Immature natural killer cell (primary cell): ENCODE data around the gene CENPF. TPM values are rescaled to one million over a fixed set of nuclear protein-coding genes. Genes with fewer than 3 reads are reported as not detected.

Experiments used
- DNase-seq, 3 donors: peaks; one replicate each; pipeline ENCODE4 v3.0.0; 2022; ENCODE audit warnings: mixed read lengths in 1 of 3
- H3K27ac Mint-ChIP-seq, 6 donors: one replicate each; pipeline ENCODE4 v1.8.0; 2020; ENCODE audit warnings: mixed read lengths in 6 of 6, mild to moderate bottlenecking in 5 of 6, inconsistent platforms in 4 of 6, moderate library complexity in 3 of 6
- H3K27me3 Mint-ChIP-seq, 3 donors: one replicate each; pipeline ENCODE4 v1.8.0; 2020 to 2021; ENCODE audit warnings: low read depth in 3 of 3, mild to moderate bottlenecking in 3 of 3, mixed read lengths in 3 of 3, moderate library complexity in 3 of 3, inconsistent platforms in 1 of 3
- H3K36me3 Mint-ChIP-seq, 3 donors: one replicate each; pipeline ENCODE4 v1.8.0; 2020; ENCODE audit warnings: mixed read lengths in 3 of 3, inconsistent platforms in 2 of 3, mild to moderate bottlenecking in 2 of 3
- H3K4me1 Mint-ChIP-seq, 2 donors: one replicate each; pipeline ENCODE4 v1.8.0; 2020; ENCODE audit warnings: inconsistent platforms in 2 of 2, mild to moderate bottlenecking in 2 of 2, mixed read lengths in 2 of 2, moderate library complexity in 1 of 2
- H3K4me3 Mint-ChIP-seq, 5 donors: one replicate each; pipeline ENCODE4 v1.8.0; 2020; ENCODE audit warnings: mild to moderate bottlenecking in 5 of 5, mixed read lengths in 5 of 5, inconsistent platforms in 3 of 5, moderate library complexity in 3 of 5
- H3K9me3 Mint-ChIP-seq, 6 donors: one replicate each; pipeline ENCODE4 v1.8.0; 2020; ENCODE audit warnings: mild to moderate bottlenecking in 6 of 6, mixed read lengths in 6 of 6, inconsistent platforms in 4 of 6, moderate library complexity in 3 of 6
- polyA plus RNA-seq, 3 donors: library from polyadenylated mRNA; unstranded; fragments of 300-500 nt; fragmentation: Illumina TruSeq; gene quantifications; one replicate each; pipeline ENCODE4 v1.2.3, GENCODE V29; 2021

The CENPF gene
- polyA plus RNA-seq, 3 donors from 2014 or later = 3.4 TPM; not detected in 2

DNA sequence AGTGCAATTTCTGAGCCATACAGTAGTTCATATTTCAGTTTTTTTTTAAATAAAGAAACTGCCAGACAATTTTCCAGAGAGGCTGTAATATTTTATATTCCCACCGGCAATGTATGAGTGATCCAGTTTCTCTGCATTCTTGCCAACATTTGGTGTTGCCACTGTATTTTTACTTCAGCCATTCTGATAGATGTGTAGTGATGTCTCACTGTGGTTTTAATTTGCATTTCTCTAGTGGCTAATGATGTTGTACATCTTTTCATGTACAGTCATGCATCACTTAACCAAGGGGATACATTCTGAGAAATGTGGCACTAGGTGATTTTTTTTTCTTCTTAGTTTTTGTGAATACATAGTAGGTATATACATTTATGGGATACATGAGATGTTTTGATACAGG is 99.6 kb downstream of the CENPF start:
- DNase-seq = no peak

DNA sequence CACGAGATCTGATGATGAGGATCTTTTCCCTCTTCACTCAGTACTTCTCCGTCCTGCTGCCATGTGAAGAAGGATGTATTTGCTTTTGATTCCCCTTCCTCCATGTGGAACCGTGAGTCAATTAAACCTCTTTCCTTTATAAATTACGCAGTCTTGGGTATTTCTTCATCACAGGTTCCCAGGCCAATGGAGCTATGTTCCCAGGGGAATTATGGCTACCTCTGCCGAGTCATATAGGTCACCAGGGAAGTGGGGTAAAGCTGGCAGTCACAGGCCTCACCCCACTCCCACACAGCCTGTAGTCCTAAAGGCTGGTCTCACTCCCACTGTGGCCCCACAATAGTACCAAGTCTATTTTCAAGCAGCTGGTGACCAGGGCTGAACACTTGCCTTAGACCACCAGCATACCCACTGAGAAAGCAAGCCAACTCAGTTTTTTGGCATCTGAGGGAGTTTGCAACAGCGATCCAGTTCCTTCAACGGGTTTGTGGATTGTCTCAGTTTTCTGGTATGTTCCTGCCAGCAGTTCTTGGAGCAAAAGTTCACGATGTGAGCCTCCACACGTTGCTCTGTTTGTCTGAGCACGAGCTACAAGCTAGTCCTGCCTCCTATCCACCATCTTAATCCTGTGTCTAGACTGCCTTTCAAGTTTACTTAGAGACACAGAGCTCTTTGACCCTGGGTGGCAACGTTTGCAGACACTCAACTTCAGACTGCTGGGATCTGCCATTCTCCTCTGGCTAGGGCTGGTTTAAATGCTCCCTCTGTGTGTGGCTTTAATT is 104.5 kb downstream of the CENPF start:
- no peaks in the 10 kb centered on the region for H3K36me3 Mint-ChIP-seq
- H3K9me3 Mint-ChIP-seq = peaks cover 4 to 42% (median 15%) of the 10 kb centered on the region in 6 donors
- no peak overlapping the region for H3K4me3 Mint-ChIP-seq
- H3K27me3 Mint-ChIP-seq = peaks cover 0 to 5% (median 3%) of the 10 kb centered on the region in 3 donors
- H3K27ac Mint-ChIP-seq = no peak overlapping the region
- no peaks in the 10 kb centered on the region for H3K4me1 Mint-ChIP-seq
- no peak for DNase-seq

More for the DNA sequence above, 99.6 kb downstream of the CENPF start:
- Mint-ChIP-seq H3K27me3 (peaks cover 0 to 5% (median 0%) of the 10 kb centered on the region in 3 donors), H3K9me3 (peaks cover 4 to 42% (median 14%) of the 10 kb centered on the region in 6 donors), H3K4me1 (no peaks in the 10 kb centered on the region), H3K36me3 (peaks cover 0 to 3% (median 0%) of the 10 kb centered on the region in 3 donors), H3K27ac (no peak overlapping the region), H3K4me3 (no peak overlapping the region)

DNA sequence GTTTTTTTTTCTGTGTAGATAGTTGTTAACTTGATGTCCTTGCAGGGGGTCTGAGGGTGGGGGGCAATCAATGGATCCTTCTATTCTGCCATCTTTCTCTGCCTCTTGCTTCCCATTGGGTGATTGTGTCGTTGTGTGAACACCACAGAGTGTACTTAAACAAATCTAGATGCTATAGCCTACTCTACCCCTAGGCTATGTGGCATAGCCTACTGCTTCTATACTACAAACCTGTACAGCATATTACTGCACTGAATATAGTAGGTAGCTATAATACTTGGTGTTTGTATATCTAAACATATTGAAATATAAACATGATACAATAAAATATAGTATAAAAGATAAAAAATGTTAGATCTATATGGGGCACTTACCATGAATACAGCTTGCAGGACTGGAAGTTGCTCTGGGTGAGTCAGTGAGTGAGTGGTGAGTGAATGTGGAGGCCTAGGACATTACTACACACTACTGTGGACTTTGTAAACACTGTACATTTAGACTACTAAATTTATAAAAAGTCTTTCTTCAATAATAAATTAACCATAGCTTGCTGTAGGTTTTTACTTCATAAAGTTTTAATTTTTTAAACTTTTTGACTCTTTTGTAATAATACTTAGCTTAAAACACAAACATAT is 105.4 kb downstream of the CENPF start:
- peaks cover 0 to 5% (median 3%) of the 10 kb centered on the region in 3 donors for H3K27me3 Mint-ChIP-seq
- H3K27ac Mint-ChIP-seq = no peak overlapping the region
- H3K36me3 Mint-ChIP-seq = no peaks in the 10 kb centered on the region
- H3K9me3 Mint-ChIP-seq = peaks cover 4 to 42% (median 15%) of the 10 kb centered on the region in 6 donors
- no peaks in the 10 kb centered on the region for H3K4me1 Mint-ChIP-seq
- no peak overlapping the region for H3K4me3 Mint-ChIP-seq
- no peak for DNase-seq

DNA sequence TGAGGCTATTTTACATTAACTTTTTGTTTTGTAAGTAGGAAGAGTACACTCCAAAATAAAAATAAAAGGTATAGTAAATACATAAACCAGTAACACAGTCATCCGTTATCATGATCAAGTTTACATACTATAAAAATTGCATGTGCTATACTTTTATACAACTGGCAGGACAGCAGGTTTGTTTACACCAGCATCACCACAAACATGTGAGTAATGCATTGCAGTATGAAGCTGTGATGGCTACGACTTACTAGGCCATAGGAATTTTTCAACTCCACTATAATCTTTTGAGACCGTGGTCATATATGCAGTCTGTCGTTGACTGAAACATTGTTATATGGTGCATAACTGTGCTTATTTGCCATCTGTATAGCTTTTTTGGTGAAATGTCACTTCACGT is 106.2 kb downstream of the CENPF start:
- Mint-ChIP-seq H3K9me3 (peaks cover 4 to 39% (median 11%) of the 10 kb centered on the region in 6 donors), H3K27ac (no peak overlapping the region), H3K36me3 (no peaks in the 10 kb centered on the region), H3K27me3 (peaks cover 0 to 6% (median 3%) of the 10 kb centered on the region in 3 donors), H3K4me1 (no peaks in the 10 kb centered on the region), H3K4me3 (no peak overlapping the region)
- DNase-seq = no peak

DNA sequence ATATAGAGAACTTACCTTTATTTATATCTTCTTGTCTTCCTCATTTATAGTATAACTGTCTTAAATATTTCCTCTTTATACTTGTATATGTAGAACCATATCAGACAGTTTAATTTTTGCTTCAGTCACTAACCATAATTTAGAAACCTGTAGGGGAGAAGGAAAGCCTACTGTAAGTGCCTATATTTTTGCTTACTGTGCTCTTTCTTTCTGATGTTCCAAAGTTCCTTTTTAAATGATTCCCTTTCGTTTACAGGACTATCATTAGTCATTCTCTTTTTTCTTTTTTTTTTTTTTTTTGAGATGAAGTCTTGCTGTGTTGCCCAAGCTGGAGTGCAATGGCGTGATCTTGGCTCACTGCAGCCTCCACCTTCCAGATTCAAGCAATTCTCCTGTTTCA is 109.7 kb downstream of the CENPF start:
- Mint-ChIP-seq H3K4me3 (no peak overlapping the region), H3K36me3 (no peaks in the 10 kb centered on the region), H3K27me3 (peaks cover 1 to 5% (median 3%) of the 10 kb centered on the region in 3 donors), H3K4me1 (no peaks in the 10 kb centered on the region), H3K9me3 (peaks cover 0 to 19% (median 3%) of the 10 kb centered on the region in 6 donors), H3K27ac (no peak overlapping the region)
- no peak for DNase-seq

Other genes with a start within 250 kb of the CENPF start
- under 1 TPM in 1 of 3 donors, not detected in 2; 0.04 TPM for gene PTPN14, start 51.6 kb upstream of the CENPF start, polyA plus RNA-seq